Measurements from ENCODE around the gene TTC19.
"Not testable (repeated sequence)": the region's sequence is repeated elsewhere in the genome, so short reads cannot be mapped to it uniquely, and the experiment has no call there.

The TTC19 gene

DNA sequence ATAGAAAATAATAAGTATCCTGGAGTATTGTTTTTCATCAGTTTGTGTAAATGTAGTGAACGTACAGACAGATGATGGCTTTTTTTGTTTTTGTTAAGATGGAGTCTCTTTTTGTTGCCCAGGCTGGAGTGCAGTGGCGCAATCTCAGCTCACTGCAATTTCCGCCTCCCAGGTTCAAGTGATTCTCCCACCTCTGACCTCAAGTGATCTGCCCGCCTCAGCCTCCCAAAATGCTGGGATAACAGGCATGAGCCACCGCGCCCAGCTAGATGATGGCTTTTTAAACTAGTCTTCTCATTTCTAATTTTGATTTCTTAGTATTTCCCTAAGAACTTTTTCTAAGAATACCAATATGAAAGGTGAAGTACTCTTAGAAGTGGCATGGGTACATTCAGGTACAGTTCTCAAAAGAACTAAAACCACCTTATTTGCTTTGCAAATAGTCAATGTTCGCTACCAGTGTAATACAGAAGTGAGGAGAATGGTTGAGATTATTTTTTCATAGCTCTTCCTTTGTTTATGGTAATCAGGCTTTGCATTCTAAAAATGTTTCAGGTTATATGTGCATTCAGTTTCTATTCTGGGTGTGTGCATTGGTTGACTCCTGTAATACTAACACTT lies 34.2 kb downstream of the TTC19 start:
- DNase-seq, result no peak

DNA sequence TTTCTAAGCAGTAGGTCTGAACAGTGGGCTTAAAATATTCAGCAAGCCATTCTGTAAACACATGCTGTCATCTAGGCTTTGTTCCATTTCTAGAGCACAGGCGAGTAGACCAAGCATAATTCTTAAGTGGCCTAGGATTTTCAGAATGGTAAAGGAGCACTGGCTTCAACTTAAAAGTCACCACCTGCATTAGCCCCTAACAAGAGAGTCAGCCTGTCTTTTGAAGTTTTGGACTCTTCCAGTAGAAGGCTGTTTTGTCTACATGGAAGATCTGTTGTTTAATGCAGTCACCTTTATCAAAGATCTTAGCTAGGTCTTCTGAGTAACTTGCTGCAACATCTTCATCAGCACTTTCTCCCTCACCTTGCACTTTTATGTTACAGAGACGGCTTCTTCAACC lies 36.6 kb downstream of the TTC19 start:
- no peak for DNase-seq

DNA sequence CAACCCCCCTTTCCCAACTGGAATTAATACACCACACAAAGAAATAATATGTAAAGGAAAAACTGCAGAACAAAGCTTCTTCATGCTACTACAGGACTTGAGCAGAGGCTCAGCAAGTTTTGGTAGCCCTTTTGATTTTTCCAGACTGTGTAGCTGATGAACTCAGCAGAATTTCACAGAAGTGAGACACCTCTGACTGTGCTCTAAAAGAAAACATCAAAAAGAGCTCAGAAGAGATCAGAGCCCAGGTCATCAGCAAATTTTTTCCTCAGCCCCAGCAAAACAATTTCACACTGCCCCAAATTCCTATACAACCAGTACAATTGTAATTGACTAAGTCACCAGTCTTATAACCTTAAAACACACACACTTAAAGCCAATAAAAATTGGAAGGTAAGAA lies 38.0 kb downstream of the TTC19 start:
- no peak for DNase-seq

DNA sequence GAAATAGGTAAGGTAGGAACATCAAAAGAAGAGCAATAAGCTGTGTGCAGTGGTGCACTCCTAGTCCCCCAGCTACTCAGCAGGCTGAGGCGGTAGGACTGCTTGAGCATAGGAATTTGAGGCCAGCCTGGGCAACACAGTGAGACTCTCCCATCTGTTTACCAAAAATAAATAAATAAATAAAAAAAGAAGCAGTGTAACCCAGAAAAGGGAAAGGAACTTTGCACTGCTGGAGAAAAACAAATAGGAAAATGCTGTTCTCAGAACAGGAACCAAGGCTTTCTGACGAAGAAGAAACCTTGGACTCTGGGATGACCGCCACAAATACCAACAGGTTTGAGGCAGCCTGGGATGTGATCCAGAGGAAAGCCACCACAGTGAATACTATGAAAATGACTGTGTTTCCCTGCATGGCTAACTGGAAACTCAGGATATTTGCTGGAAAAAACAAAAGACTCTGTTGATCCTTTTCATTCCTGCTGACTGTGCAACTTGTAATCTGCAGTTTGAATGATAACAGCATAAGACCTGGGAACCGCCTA lies 41.2 kb downstream of the TTC19 start:
- no peak for DNase-seq

DNA sequence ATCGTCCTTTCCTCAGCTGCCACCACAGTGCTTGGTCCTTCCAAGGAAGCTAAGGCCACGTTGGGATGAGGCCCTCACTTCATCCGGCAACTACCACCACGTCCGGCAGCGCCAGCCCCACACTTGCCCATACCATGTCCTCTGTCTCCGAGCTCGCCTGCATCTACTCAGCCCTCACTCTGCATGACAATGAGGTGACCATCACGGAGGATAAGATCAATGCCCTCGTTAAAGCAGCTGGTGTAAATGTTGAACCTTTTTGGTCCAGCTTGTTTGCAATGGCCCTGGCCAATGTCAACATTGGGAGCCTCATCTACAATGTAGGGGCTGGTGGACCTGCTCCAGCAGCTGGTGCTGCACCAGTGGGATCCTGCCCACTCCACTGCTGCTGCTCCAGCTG lies 44.9 kb downstream of the TTC19 start:
- no peak for DNase-seq

DNA sequence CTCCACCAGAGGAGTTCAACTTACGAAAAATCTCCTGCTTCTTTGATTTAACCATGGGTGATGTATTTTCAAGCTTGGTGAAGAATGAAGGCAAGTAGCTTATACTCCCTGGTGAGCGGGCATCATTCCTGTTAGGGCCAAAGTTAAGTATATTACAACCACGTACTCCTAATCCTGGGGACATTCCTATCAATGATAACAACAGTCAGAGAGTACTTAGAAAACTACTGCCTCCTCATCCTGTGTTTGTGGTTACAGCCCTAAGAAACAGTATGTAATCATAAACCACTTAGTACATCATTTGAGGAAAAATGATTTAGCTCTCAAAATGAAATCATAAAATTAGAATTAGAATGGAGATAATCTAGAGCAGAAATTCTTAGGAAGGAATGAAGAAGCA lies 47.3 kb downstream of the TTC19 start:
- DNase-seq, result no peak

DNA sequence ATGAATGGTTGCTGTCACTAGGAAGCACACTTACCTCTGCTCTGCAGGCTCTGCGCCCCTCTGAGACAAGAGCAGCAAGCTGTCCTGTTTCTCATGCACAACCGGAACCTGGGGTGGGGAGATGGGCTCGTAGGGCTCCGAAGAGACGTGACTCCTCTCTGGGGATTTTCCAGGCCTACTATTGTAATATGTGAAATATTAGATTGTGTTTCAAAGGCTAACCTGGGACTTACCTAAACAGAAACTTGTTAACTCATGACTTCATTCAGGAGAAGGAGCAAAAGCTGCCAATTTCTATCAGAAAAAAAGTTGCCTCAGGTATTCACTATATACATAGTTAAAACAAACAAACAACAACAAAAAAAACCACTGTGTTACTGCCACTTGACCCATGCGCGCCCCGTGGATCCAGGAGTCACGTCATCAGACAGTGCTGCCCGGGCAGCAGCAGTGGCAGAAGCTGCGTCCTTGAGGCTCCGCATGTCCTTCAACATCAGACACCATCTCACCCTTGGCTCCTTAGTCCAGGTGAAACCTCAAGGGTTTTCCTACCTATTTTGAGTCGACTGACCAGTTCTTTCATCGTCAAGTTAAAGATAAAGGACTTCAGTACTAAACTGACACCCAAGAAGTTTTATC lies 49.3 kb downstream of the TTC19 start:
- DNase-seq, result no peak

DNA sequence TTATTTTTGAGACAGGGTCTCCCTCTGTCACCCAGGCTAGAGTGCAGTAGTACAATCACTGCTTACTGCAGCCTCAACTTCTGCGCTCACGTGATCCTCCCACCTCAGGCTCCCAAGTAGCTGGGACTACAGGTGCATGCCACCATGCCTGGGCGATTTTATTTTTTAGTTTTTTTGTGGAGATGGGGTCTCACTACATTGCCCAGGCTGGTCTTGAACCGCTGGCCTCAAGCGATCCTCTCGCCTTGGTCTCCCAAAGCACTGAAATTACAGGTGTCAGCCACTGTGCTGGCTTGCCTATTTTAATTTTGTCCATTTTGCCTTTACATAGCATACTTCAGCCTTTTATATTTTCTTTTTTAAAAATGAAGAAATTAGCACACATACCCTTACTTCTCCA lies 51.2 kb downstream of the TTC19 start:
- DNase-seq, result no peak

DNA sequence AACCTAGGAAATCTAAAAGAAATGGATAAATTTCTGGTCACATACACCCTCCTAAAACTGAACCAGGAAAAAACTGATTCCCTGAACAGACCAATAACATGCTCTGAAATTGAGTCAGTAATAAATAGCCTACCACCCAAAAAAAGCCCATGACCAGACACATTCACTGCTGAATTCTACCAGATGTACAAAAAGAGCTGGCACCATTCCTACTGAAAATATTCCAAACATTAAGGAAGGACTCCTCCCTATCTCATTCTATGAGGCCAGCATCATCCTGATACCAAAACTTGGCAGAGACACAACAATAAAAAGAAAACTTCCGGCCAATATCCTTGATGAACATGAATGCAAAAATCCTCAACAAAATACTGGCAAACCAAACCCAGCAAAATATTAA lies 52.9 kb downstream of the TTC19 start:
- DNase-seq, result no peak

DNA sequence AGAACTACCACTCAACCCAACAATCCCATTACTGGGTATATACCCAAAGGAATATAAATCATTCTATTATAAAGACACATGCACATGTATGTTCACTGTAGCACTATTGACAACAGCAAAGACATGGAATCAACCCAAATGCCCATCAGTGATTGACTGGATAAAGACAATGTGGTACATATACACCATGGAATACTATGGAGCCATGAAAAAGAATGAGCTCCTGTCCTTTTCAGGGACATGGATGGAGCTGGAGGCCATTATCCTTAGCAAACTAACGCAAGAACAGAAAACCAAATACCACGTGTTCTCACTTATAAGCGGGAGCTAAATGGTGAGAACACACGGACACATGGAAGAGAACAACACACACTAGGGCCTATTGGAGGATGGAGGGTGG lies 55.5 kb downstream of the TTC19 start:
- not testable (repeated sequence) for DNase-seq

DNA sequence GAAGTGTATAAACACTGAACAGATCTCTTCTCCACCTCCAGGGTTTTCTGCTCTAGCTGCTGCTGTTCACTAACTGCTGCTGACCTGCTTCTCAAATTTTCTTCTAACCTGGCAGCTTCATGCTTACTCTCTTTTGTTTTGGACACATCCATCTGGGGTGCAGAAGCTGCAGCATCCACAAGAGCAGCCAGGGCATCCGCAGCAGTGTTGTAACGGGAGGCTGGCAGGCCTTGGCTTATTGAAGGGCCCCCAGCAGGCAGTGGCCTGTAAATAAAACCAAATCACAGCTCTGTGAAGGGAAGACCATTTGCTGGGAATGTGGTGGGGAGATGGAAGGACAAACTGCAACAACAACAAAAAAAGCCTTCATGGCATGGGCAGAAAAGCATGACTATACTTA lies 62.0 kb downstream of the TTC19 start:
- no peak for DNase-seq

DNA sequence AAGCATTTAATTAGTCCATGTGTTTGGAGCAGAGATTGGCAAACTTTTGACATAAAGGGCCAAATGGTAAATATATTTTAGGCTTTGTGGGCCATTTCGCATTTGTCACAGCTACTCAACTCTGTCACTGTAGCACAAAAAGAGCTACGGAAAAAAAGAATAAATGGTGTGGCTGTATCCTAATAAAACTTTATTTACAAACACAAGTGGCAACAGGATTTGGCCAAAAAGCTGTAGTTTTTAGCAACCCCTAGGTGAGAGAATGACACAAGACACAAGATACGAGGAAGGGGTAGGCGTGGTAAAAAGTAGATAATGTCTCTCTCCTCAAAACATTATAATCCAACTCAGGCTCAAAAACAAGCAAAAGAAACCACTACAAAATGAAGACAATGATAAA lies 66.5 kb downstream of the TTC19 start:
- DNase-seq, result no peak

DNA sequence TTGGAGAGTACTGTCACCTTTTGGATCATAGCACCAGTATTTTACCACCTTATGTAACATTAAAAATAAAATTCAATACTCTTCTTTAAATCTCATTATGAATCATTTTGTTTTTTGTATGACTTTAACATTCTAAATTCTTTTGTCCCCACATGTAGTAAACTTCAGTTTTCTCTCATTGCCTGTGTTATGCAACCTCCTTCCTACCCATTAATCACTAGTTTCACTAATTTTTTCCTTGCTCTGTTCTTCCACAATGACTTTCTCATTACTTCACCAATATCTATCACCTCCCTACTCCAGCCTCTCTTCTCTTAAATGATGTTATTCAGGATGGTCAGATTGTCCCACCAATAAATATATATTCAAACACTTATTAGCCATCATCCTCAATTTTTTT lies 68.7 kb downstream of the TTC19 start:
- peak; percentile 16 for DNase-seq

DNA sequence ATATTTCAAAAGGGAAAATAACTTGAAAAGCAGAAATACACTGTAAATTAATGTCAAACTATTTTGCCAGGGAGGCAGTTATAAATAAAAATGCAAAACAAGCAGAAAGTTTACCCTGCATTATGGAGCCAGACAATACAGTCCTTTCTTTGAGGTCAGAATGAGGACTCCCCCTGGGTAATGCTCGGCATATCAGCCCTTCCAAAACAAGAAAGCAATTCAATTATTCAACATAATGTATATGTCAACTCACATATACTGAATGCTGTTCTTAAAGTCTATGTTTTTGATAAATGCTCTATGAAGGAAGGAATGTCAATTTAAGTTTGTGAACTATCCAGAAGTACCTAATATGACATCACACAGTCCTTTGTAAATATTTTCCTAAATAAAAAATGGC lies 72.4 kb downstream of the TTC19 start:
- no peak for DNase-seq

DNA sequence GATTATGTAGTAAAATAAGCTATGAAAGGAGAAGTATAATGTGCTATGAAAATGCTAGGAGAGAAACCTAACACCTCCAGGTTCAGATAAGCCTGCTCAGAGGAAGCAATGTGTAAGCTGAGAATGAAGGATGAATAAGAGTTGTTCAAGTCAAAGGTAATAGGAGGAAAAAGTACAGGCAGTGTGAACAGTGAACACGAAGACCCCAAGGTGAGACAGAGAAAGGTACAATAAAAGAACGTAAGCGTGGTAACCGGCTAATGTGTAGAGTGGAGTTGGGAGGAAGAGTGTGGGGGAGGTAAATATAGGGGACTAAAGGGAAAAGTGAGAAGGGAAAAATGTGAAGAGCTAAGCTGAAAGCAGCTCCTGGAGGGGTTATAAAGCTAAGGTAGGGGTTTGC lies 74.2 kb downstream of the TTC19 start:
- DNase-seq, result no peak

DNA sequence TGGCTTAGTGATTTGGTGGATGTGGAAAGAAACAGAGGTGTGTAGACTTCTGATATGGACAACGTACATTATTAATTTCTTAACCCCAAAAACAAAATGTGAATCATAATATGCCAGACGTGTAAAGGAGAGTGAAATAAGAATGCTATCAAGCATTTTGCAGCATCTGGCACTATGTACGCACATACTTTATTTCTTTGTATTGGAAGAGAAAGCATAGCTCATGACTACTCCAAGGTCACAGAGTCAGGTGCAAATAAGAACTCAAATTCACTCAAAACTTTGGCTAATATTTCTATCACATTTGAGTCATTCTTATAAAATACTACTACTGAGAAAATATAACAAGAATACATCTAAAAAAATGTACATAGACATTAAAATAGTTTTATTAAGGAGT lies 74.8 kb downstream of the TTC19 start:
- no peak for DNase-seq

DNA sequence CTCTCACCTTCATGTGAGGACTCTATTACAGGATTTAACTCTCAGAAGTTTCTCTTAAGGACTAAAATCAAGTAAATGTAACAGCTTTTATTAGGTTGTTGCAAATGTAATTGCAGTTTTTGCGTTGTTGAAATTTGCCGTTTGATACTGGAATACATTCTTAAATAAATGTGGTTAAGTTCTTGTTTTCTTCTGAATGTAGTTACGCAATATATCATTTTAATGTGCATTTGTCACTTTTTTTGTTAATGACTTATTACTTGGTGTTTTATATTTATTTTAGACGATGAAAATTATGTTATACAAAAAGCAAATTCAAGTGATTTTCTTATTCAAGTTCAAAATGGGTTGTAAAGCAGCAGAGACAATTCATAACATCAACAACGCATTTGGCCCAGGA lies 76.3 kb downstream of the TTC19 start:
- DNase-seq, result no peak
